ENCODE measurements around the gene ZNF570. TPM values are rescaled to one million over a fixed set of nuclear protein-coding genes. Genes with fewer than 3 reads are reported as not detected.
A peak's percentile ranks its signal among the peaks of the same experiment; 100 is the strongest.

ZNF570 gene
- total and polyA plus RNA-seq, 2 donors (not counting 3 experiments of a cell fraction or from before 2014, with no cell fraction given) = 1.0 to 5.0 TPM

DNA sequence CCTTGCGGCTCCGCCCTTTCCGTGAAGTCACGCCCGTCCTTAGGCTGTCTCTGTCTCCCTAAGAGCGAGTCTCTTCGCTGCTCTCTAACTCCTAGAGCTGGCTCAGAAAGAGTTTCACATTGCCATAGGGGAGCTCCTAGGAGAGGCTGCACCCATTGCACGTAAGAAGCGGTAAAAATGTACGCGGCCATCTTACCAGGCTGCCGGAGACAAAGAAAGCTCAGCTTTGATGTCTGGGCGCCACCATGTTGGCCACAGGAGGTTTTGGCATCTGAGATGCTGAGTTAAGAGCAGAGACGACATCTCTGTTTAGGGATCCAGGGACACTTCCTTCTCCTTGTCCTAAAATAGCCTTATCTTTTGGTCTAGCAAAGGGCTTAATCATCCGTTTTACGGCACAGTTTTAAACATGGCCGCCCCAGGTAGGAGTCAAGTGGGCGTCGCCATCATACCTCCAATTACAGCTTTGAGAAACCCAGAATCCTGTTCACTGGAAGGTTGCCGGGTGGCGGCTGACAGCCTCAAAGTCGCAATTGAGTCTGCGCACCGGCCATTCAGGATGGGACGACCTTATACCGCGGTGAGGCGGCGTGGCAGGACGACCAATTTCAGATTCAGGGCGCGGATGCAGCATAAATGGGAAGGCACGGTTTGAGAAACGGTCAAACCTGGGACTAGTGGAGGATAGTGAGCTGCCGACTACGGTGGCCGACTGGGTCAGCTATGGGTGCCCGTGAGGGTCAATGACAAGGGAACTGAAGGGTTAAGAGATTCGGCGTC, 37.4 kb downstream of the ZNF570 start, which contains the start of gene ZNF793:
ZNF793 (plus strand) TSS at position 553 of the 780 bp plus-strand sequence. CDS start 16,501 bp downstream, outside the sequence.
- Histone ChIP-seq H3K36me3 (ENCODE audit: control insufficient read depth in 2 of 2, extremely low read depth in 1 of 2, insufficient read depth in 2 of 2, low read length in 2 of 2) (no peaks in the 10 kb centered on the region), H3K27me3 (ENCODE audit: control insufficient read depth in 2 of 2, insufficient read depth in 2 of 2, low read length in 2 of 2) (no peaks in the 10 kb centered on the region), H3K9ac (replicated peaks; ENCODE audit: extremely low read depth, insufficient read depth, low read length) (peak within 1 kb of the TSS; percentile 72), H3K4me3 (replicated peaks in 1 of 3; ENCODE audit: insufficient read depth in 1 of 3, low read depth in 1 of 3, low read length in 3 of 3) (peak within 1 kb of the TSS; percentile 5 to 79 (median 37)), H3K27ac (ENCODE audit: insufficient read depth, low read depth, low read length) (peak within 1 kb of the TSS; percentile 30), H3K4me2 (ENCODE audit: insufficient read depth, low read length) (peak within 1 kb of the TSS; percentile 65), H3K79me2 (ENCODE audit: control insufficient read depth, insufficient read depth, low read length) (no peaks in the 10 kb centered on the region), H3K9me1 (replicated peaks; ENCODE audit: control insufficient read depth, extremely low read depth, insufficient read depth, low read length) (no peaks in the 10 kb centered on the region), H2AFZ (ENCODE audit: low read depth, low read length) (peak within 1 kb of the TSS; percentile 82), H4K20me1 (replicated peaks; ENCODE audit: control insufficient read depth, extremely low read depth, insufficient read depth, low read length) (no peaks in the 10 kb centered on the region), H3K9me3 (replicated peaks; ENCODE audit: control insufficient read depth, insufficient read depth, low read length) (no peaks in the 10 kb centered on the region), H3K4me1 (ENCODE audit: control insufficient read depth, extremely low read depth, insufficient read depth, low read length) (no peaks in the 10 kb centered on the region)
- TF ChIP-seq FOS (IDR thresholded peaks at IDR 0.05; ENCODE audit: borderline replicate concordance, insufficient read depth, low read length) (no peak), POLR2A (IDR thresholded peaks at IDR 0.05; ENCODE audit: low read depth, low read length) (no peak), MYC (IDR thresholded peaks at IDR 0.05; ENCODE audit: low read depth, low read length) (no peak), GATA2 (IDR thresholded peaks at IDR 0.05; ENCODE audit: insufficient read depth, insufficient read length, low read depth, low read length) (no peak), JUN (IDR thresholded peaks at IDR 0.05; ENCODE audit: borderline replicate concordance, insufficient read depth, insufficient read length, low read depth) (no peak), CTCF (IDR thresholded peaks at IDR 0.05; ENCODE audit: extremely low read depth in 1 of 2, insufficient read depth in 1 of 2, low read depth in 1 of 2, low read length in 2 of 2) (no peak)
- DNase-seq (ENCODE audit: low read depth, low spot score) (peak; percentile 28), FAIRE-seq (no peak)
- ChIA-PET CTCF (no interaction called here), POLR2A (interaction anchor here (0.5 kb wide), 1 partner anchor 187 kb away, joined by 3 read pairs; no protein-coding TSS in a partner anchor)
- intact Hi-C loops (cut with micrococcal nuclease) = loop anchor here (2.0 kb wide), 1 partner anchor 40 kb away; the partner anchor contains the start of gene ZNF569
- TSS peak; percentile 87 for BruUV-seq (replicated peaks)
- dilution Hi-C loops (cut with MboI; ENCODE audit: extremely low pct_ligation_motif_present, low sequenced_read_pairs) = no loop called here
